ENCODE results near the gene ZBTB46.

GRCh38 chr20:63699466-63700198 lies 131.4 kb downstream of the ZBTB46 start:
- TF ChIP-seq CTCF (IDR thresholded peaks at IDR 0.05 in 2 of 3, conservative IDR thresholded peaks at IDR 0.05 in 1 of 3; ENCODE audit: borderline replicate concordance in 1 of 3, insufficient read depth in 1 of 3, low read depth in 2 of 3, low read length in 2 of 3) (no peak), JUND (IDR thresholded peaks at IDR 0.05) (no peak), SP1 (IDR thresholded peaks at IDR 0.05; ENCODE audit: low read depth) (no peak), ZFX (IDR thresholded peaks at IDR 0.05) (no peak), EZH2 (IDR thresholded peaks at IDR 0.05) (no peak)

Measured in HCT116 (cell line).